ENCODE data around the gene GPR39.

DNA sequence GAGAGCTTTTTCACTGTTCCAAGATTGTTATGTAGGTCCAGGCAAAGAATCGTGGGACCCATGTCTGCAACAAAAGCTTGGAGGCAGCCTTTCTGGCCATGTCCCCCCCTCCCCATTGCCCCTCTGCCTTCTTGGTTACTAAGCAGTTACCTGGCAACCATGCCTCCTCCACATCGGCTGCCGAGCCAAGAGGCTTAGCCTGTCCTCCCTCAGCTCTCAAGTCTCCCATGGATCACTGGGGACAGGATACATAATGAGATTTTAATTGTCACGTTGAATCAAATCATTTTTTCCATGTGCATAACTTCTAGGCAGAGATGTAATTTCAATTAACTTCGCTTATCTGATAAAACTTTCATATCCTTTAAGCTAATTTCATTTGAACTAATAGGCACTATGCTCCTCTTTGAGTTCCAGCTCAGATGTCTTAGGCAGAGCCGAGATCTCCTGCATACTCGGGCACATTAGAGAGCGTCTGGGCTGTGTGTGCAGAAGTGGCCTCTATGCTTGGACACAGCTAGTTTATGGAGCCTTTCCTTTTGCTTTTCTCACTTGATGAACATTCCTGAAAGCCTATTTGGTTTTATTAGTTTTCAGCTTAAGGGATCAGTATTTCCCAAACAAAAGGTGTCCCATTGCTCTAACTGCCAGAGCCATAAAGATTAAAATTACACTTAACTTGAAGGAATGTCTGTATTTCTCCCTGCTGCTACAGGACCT is 172.7 kb downstream of the GPR39 start:
- TF ChIP-seq, protein P1, sequence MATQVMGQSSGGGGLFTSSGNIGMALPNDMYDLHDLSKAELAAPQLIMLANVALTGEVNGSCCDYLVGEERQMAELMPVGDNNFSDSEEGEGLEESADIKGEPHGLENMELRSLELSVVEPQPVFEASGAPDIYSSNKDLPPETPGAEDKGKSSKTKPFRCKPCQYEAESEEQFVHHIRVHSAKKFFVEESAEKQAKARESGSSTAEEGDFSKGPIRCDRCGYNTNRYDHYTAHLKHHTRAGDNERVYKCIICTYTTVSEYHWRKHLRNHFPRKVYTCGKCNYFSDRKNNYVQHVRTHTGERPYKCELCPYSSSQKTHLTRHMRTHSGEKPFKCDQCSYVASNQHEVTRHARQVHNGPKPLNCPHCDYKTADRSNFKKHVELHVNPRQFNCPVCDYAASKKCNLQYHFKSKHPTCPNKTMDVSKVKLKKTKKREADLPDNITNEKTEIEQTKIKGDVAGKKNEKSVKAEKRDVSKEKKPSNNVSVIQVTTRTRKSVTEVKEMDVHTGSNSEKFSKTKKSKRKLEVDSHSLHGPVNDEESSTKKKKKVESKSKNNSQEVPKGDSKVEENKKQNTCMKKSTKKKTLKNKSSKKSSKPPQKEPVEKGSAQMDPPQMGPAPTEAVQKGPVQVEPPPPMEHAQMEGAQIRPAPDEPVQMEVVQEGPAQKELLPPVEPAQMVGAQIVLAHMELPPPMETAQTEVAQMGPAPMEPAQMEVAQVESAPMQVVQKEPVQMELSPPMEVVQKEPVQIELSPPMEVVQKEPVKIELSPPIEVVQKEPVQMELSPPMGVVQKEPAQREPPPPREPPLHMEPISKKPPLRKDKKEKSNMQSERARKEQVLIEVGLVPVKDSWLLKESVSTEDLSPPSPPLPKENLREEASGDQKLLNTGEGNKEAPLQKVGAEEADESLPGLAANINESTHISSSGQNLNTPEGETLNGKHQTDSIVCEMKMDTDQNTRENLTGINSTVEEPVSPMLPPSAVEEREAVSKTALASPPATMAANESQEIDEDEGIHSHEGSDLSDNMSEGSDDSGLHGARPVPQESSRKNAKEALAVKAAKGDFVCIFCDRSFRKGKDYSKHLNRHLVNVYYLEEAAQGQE (IDR thresholded peaks at IDR 0.05): no peak
- TF ChIP-seq, protein P2, sequence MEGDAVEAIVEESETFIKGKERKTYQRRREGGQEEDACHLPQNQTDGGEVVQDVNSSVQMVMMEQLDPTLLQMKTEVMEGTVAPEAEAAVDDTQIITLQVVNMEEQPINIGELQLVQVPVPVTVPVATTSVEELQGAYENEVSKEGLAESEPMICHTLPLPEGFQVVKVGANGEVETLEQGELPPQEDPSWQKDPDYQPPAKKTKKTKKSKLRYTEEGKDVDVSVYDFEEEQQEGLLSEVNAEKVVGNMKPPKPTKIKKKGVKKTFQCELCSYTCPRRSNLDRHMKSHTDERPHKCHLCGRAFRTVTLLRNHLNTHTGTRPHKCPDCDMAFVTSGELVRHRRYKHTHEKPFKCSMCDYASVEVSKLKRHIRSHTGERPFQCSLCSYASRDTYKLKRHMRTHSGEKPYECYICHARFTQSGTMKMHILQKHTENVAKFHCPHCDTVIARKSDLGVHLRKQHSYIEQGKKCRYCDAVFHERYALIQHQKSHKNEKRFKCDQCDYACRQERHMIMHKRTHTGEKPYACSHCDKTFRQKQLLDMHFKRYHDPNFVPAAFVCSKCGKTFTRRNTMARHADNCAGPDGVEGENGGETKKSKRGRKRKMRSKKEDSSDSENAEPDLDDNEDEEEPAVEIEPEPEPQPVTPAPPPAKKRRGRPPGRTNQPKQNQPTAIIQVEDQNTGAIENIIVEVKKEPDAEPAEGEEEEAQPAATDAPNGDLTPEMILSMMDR (IDR thresholded peaks at IDR 0.05): no peak
- TF ChIP-seq, protein P3, sequence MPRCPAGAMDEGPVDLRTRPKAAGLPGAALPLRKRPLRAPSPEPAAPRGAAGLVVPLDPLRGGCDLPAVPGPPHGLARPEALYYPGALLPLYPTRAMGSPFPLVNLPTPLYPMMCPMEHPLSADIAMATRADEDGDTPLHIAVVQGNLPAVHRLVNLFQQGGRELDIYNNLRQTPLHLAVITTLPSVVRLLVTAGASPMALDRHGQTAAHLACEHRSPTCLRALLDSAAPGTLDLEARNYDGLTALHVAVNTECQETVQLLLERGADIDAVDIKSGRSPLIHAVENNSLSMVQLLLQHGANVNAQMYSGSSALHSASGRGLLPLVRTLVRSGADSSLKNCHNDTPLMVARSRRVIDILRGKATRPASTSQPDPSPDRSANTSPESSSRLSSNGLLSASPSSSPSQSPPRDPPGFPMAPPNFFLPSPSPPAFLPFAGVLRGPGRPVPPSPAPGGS (IDR thresholded peaks at IDR 0.05): no peak
- TF ChIP-seq RFX5 (IDR thresholded peaks at IDR 0.05): no peak
- no peak for TF ChIP-seq NFE2L2 (conservative IDR thresholded peaks at IDR 0.05; ENCODE audit: low read length)
- no peak for TF ChIP-seq MAFK (IDR thresholded peaks at IDR 0.05; ENCODE audit: partially characterized antibody)
- no peak for TF ChIP-seq SMC3 (IDR thresholded peaks at IDR 0.05)

Measured in A549 (cell line).